K562 (cell line): ENCODE data around the gene ZC3H10. TPM values are rescaled to one million over a fixed set of nuclear protein-coding genes. Genes with fewer than 3 reads are reported as not detected.
A peak's percentile ranks its signal among the peaks of the same experiment; 100 is the strongest.

Experiments
- CBX1 ChIP-seq: sonication (generic); IDR thresholded peaks from 2 replicates; pipeline ENCODE4 v1.6.1; 2016; ENCODE audit warnings: antibody characterized with exemption, low read depth, mild to moderate bottlenecking
- EHMT2 ChIP-seq: fragments of 450-650 bp; IDR thresholded peaks from 2 replicates; pipeline ENCODE4 v1.6.1; 2018; ENCODE audit warnings: antibody characterized with exemption
- FOXK1 ChIP-seq: sonication (generic); formaldehyde crosslinking; IDR thresholded peaks from 2 replicates; pipeline ENCODE4 v1.8.0; 2022; ENCODE audit warnings: missing genetic modification reagents, mild to moderate bottlenecking, borderline replicate concordance
- FOXK2 ChIP-seq, 2 experiments: fragments of 450-650 bp; IDR thresholded peaks in 1 of 2; conservative IDR thresholded peaks in 1 of 2; 2 replicates each; pipeline ENCODE4 v1.6.1; 2016; ENCODE audit warnings: low read depth in 2 of 2, mild to moderate bottlenecking in 1 of 2
- KDM5B ChIP-seq: fragments of 200-600 bp; sonication (generic); IDR thresholded peaks from 2 replicates; pipeline ENCODE4 v1.6.1; 2012; ENCODE audit warnings: low read depth, mild to moderate bottlenecking, moderate library complexity, low read length, control low read depth, inconsistent platforms; ENCODE audit not compliant: insufficient replicate concordance
- PCBP2 ChIP-seq: fragments of 200-400 bp; formaldehyde crosslinking; IDR thresholded peaks from 2 replicates; pipeline ENCODE4 v1.6.1; 2018; ENCODE audit warnings: low read length, low read depth, mild to moderate bottlenecking, moderate library complexity; ENCODE audit not compliant: poor library complexity, severe bottlenecking
- POLR3A ChIP-seq: IDR thresholded peaks from 2 replicates; pipeline ENCODE4 v1.6.1; 2011; ENCODE audit warnings: borderline replicate concordance, mild to moderate bottlenecking, moderate library complexity; ENCODE audit not compliant: insufficient read length, insufficient read depth; ENCODE audit errors: extremely low read depth
- TAF1 ChIP-seq: IDR thresholded peaks from 2 replicates; pipeline ENCODE4 v1.6.1; 2011; ENCODE audit warnings: mild to moderate bottlenecking, low read length, moderate library complexity; ENCODE audit not compliant: insufficient read depth, control insufficient read depth, severe bottlenecking; ENCODE audit errors: extremely low read depth
- U2AF1 ChIP-seq: fragments of 200-400 bp; formaldehyde crosslinking; optimal IDR thresholded peaks from 2 replicates; pipeline ENCODE3; 2017; ENCODE audit warnings: mild to moderate bottlenecking, low read depth, low read length, moderate library complexity
- ZC3H4 ChIP-seq: sonication (generic); formaldehyde crosslinking; IDR thresholded peaks from 2 replicates; pipeline ENCODE4 v1.9.0; 2021; ENCODE audit warnings: missing genetic modification reagents, borderline replicate concordance
- ZNF263 ChIP-seq: sonication (generic); formaldehyde crosslinking; IDR thresholded peaks from 2 replicates; pipeline ENCODE4 v1.8.0; 2022; ENCODE audit warnings: mild to moderate bottlenecking, missing genetic modification reagents, borderline replicate concordance
- ZNF445 ChIP-seq: fragments of 250-450 bp; sonication (Bioruptor Pico); IDR thresholded peaks from 2 replicates; pipeline ENCODE4 v1.4.0; 2020; ENCODE audit warnings: low read depth, mild to moderate bottlenecking, moderate library complexity
- polyA plus RNA-seq, 8 experiments: library from polyadenylated mRNA; depleted of rRNA in 4 of 8; stranded (reverse) in 5 of 8; unstranded in 3 of 8; fragments of >200 nt; fragmentation: Nextera tagmentation in 2 of 8; fragmentation: Illumina TruSeq in 1 of 8; extraction: Ambion mirVana in 2 of 8; extraction: Trizol in 1 of 8; gene quantifications; 2 replicates each; pipeline versions ENCODE4 v1.2.1 to v1.2.3, GENCODE V29; 2011 to 2014; ENCODE audit warnings: inconsistent platforms in 1 of 8, missing spikeins in 1 of 8
- total RNA-seq, 7 experiments: library from RNA; depleted of rRNA in 6 of 7; stranded (reverse); fragments of >200 nt in 6 of 7; fragmentation: Illumina TruSeq in 2 of 7; extraction: Trizol in 2 of 7; gene quantifications; 2 replicates each; pipeline versions ENCODE4 v1.2.1 to v1.2.3, GENCODE V29; 2011 to 2021; ENCODE audit warnings: low replicate concordance in 1 of 7
- TF ChIP-seq, protein P1 (sequence below), 2 experiments: fragments of 450-650 bp; formaldehyde crosslinking in 1 of 2; IDR thresholded peaks; 2 replicates each; pipeline versions ENCODE4 v1.4.0 to v1.6.1; 2014 to 2020; ENCODE audit warnings: mild to moderate bottlenecking in 2 of 2, borderline replicate concordance in 1 of 2, low read depth in 1 of 2
- TF ChIP-seq, protein P2 (sequence below), 2 experiments: IDR thresholded peaks; 2 replicates each; pipeline ENCODE4 v1.6.1; 2011; ENCODE audit warnings: borderline replicate concordance in 1 of 2, control low read depth in 1 of 2, low read depth in 1 of 2, low read length in 1 of 2, mild to moderate bottlenecking in 1 of 2, mixed read lengths in 1 of 2, moderate library complexity in 1 of 2; ENCODE audit not compliant: insufficient read depth in 1 of 2, insufficient read length in 1 of 2, poor library complexity in 1 of 2, severe bottlenecking in 1 of 2; ENCODE audit errors: extremely low read depth in 1 of 2
- TF ChIP-seq, protein P3 (sequence below): fragments of 250-450 bp; sonication (Bioruptor Pico); IDR thresholded peaks from 2 replicates; pipeline ENCODE4 v1.8.0; 2021; ENCODE audit warnings: borderline replicate concordance, mild to moderate bottlenecking, moderate library complexity; ENCODE audit not compliant: poor library complexity, severe bottlenecking

ZC3H10 gene
- total and polyA plus RNA-seq, 9 of the 15 experiments (the other 6 are each of a cell fraction or from before 2014, with no cell fraction given): 0.31 to 4.1 (median 1.6) TPM

DNA sequence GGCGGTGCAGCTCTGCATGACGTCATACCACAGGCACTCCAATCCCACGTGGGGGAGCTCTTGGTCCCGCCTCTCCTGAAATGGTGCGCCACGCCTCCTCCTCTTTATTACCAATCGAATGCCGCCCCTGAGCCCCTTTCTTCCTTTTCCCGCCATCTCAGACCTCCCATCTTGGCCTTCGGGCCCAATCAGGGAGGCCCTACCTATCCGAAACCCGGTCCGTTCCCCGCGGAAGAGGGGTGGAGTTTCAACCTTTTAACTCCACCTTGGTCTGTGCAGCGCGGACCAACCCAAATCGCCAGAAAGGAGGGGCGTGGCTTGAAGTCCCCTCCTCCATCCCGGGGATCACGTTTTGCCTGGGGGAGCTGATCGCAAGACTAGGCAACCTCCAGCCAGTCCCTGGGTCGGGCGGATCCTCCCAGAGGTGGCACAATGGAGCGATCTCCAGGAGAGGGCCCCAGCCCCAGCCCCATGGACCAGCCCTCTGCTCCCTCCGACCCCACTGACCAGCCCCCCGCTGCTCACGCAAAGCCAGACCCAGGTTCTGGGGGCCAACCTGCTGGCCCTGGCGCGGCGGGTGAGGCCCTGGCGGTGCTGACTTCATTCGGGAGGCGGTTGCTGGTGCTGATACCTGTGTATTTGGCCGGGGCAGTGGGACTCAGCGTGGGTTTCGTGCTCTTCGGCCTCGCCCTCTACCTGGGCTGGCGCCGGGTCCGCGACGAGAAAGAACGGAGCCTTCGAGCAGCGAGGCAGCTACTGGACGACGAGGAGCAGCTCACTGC, 10.0 kb downstream of the ZC3H10 start, which contains the start of gene ESYT1 (continued):
- TF ChIP-seq, protein P1, sequence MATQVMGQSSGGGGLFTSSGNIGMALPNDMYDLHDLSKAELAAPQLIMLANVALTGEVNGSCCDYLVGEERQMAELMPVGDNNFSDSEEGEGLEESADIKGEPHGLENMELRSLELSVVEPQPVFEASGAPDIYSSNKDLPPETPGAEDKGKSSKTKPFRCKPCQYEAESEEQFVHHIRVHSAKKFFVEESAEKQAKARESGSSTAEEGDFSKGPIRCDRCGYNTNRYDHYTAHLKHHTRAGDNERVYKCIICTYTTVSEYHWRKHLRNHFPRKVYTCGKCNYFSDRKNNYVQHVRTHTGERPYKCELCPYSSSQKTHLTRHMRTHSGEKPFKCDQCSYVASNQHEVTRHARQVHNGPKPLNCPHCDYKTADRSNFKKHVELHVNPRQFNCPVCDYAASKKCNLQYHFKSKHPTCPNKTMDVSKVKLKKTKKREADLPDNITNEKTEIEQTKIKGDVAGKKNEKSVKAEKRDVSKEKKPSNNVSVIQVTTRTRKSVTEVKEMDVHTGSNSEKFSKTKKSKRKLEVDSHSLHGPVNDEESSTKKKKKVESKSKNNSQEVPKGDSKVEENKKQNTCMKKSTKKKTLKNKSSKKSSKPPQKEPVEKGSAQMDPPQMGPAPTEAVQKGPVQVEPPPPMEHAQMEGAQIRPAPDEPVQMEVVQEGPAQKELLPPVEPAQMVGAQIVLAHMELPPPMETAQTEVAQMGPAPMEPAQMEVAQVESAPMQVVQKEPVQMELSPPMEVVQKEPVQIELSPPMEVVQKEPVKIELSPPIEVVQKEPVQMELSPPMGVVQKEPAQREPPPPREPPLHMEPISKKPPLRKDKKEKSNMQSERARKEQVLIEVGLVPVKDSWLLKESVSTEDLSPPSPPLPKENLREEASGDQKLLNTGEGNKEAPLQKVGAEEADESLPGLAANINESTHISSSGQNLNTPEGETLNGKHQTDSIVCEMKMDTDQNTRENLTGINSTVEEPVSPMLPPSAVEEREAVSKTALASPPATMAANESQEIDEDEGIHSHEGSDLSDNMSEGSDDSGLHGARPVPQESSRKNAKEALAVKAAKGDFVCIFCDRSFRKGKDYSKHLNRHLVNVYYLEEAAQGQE (IDR thresholded peaks at IDR 0.05; ENCODE audit: borderline replicate concordance): no peak
- TF ChIP-seq, protein P1 (CRISPR knock-in tag; IDR thresholded peaks at IDR 0.05; ENCODE audit: low read depth): peak; percentile 42; the same call in 1 of the 2 replicates
- TF ChIP-seq FOXK2 (conservative IDR thresholded peaks at IDR 0.05 in 1 of 2, IDR thresholded peaks at IDR 0.05 in 1 of 2; ENCODE audit: low read depth in 2 of 2) (peak; percentile 18 to 43; a peak in 2 of 4 replicates), CBX1 (peak; percentile 37; the same call in 1 of the 2 replicates), KDM5B (peak; percentile 76), TAF1 (peak; percentile 87), ZC3H4 (CRISPR knock-in tag) (0 out of 2 replicates have a peak, but pooled peaks have one; percentile 24), U2AF1 (no peak), ZNF445 (CRISPR knock-in tag) (no peak), POLR3A (no peak), EHMT2 (no peak), ZNF263 (CRISPR knock-in tag) (peak; percentile 65), PCBP2 (no peak), FOXK1 (no peak)
- TF ChIP-seq, protein P2, sequence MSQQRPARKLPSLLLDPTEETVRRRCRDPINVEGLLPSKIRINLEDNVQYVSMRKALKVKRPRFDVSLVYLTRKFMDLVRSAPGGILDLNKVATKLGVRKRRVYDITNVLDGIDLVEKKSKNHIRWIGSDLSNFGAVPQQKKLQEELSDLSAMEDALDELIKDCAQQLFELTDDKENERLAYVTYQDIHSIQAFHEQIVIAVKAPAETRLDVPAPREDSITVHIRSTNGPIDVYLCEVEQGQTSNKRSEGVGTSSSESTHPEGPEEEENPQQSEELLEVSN (IDR thresholded peaks at IDR 0.05; ENCODE audit: borderline replicate concordance in 1 of 2, extremely low read depth in 1 of 2, insufficient read depth in 1 of 2, insufficient read length in 1 of 2, low read depth in 1 of 2, low read length in 1 of 2, poor library complexity in 1 of 2, severe bottlenecking in 1 of 2): peak; percentile 77 to 95
- TF ChIP-seq, protein P3, sequence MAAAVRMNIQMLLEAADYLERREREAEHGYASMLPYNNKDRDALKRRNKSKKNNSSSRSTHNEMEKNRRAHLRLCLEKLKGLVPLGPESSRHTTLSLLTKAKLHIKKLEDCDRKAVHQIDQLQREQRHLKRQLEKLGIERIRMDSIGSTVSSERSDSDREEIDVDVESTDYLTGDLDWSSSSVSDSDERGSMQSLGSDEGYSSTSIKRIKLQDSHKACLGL (CRISPR knock-in tag): no peak
